HG02623 (cell line): Measurements from ENCODE around the gene TMEM135.

ENCODE experiments used
- ATAC-seq: cut with Tn5 transposase; IDR thresholded peaks from one replicate; pipeline ENCODE4 v1.9.1; 2021; ENCODE audit warnings: moderate library complexity; ENCODE audit not compliant: unreplicated experiment

Gene TMEM135

GRCh38 chr11:87190071-87190470 lies 152.3 kb downstream of the TMEM135 start:
- ATAC-seq = no peak

- ATAC-seq = no peak
Measured at GRCh38 chr11:87193756-87194470, 156.2 kb downstream of the TMEM135 start.

- ATAC-seq = no peak
Measured at GRCh38 chr11:87194985-87195820, 157.5 kb downstream of the TMEM135 start.

GRCh38 chr11:87198266-87198881 lies 160.6 kb downstream of the TMEM135 start:
- ATAC-seq = no peak

- no peak for ATAC-seq
Measured at GRCh38 chr11:87201376-87201775, 163.6 kb downstream of the TMEM135 start.

GRCh38 chr11:87203907-87204602 lies 166.3 kb downstream of the TMEM135 start:
- ATAC-seq = no peak

GRCh38 chr11:87212891-87213290 lies 175.2 kb downstream of the TMEM135 start:
- ATAC-seq = no peak

GRCh38 chr11:87213444-87213843 lies 175.7 kb downstream of the TMEM135 start:
- no peak for ATAC-seq

GRCh38 chr11:87215236-87215635 lies 177.5 kb downstream of the TMEM135 start:
- ATAC-seq = no peak

GRCh38 chr11:87219266-87219665 lies 181.5 kb downstream of the TMEM135 start:
- ATAC-seq = no peak

GRCh38 chr11:87223816-87224215 lies 186.1 kb downstream of the TMEM135 start:
- ATAC-seq = no peak

- no peak for ATAC-seq
Measured at GRCh38 chr11:87224486-87224885, 186.8 kb downstream of the TMEM135 start.

- no peak for ATAC-seq
Measured at GRCh38 chr11:87228820-87229219, 191.1 kb downstream of the TMEM135 start.

- ATAC-seq = no peak
Measured at GRCh38 chr11:87230995-87231394, 193.3 kb downstream of the TMEM135 start.

GRCh38 chr11:87232320-87232719 lies 194.6 kb downstream of the TMEM135 start:
- no peak for ATAC-seq

- no peak for ATAC-seq
Measured at GRCh38 chr11:87235366-87235765, 197.6 kb downstream of the TMEM135 start.

- no peak for ATAC-seq
Measured at GRCh38 chr11:87236368-87236767, 198.6 kb downstream of the TMEM135 start.

GRCh38 chr11:87239001-87239400 lies 201.3 kb downstream of the TMEM135 start:
- no peak for ATAC-seq

GRCh38 chr11:87239531-87239930 lies 201.8 kb downstream of the TMEM135 start:
- ATAC-seq = no peak

GRCh38 chr11:87251560-87251959 lies 213.8 kb downstream of the TMEM135 start:
- ATAC-seq = no peak

- no peak for ATAC-seq
Measured at GRCh38 chr11:87252869-87253268, 215.1 kb downstream of the TMEM135 start.
